CD4-positive, alpha-beta T cell treated with Interleukin-12 subunit alpha and Interleukin-12 subunit beta, for 1 hour (primary cell): ENCODE data around the gene CTDP1.
"Not testable (repeated sequence)": the region's sequence is repeated elsewhere in the genome, so short reads cannot be mapped to it uniquely, and the experiment has no call there.

ENCODE experiments used
- DNase-seq: peaks from one replicate; pipeline ENCODE4 v3.0.0-alpha.2; 2020

CTDP1 gene

DNA sequence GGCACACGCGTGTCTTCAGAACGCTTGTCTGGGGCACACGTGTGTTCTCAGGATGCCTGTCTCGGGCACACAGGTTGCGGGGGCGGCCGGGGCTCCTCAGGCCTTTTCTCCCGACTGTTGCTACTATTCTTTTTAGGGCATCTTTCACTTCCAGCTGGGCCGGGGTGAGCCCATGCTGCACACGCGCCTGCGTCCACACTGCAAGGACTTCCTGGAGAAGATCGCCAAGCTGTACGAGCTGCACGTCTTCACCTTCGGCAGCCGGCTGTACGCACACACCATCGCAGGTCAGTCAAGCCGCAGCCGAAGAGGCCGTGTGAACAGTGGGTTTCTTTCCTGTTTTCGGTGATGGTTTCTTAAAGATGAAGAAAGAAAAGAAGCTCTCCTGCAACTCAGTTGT lies 25.0 kb downstream of the CTDP1 start:
- no peak for DNase-seq

- no peak for DNase-seq
Observed at GRCh38 chr18:79705272-79705671, 25.7 kb downstream of the CTDP1 start.

DNA sequence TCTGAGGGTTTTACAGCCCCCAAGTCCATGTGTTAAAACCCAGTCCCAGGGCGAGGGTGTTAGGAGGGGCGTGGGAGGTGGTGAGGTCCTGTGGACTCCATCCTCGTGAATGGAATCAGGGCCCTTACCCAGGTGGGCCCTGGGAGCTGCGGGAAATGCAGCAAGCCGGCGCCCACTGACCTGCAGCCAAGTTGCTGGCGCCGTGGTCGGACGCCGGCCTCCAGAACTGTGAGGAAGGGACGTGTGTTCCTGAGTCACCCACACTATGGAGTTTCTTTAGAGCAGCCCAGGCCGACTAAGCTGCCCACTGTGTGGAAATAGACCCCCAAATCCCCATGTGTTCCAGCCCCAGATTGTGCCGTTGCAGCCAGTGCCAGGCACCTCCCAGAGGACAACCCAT lies 26.4 kb downstream of the CTDP1 start:
- DNase-seq = no peak

DNA sequence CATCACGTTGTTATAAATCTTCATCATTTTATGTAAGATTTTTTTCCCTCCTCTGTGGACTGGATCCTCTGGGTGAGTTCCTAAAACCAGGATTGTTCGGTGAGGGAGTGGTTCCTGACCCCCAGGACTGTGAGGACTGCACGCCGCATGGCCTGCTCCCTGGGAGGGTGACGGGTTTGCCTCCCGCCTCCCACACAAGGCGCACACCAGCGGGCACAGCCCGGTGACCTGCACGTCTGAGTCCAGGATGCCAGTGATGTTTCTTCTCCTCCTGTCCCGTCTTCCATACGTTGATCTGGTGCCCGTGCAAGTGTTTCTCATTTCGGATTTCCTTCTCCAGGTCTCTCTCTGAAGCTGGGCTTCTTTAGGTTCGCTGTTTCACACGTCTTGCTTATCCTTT lies 27.1 kb downstream of the CTDP1 start:
- DNase-seq = no peak

DNA sequence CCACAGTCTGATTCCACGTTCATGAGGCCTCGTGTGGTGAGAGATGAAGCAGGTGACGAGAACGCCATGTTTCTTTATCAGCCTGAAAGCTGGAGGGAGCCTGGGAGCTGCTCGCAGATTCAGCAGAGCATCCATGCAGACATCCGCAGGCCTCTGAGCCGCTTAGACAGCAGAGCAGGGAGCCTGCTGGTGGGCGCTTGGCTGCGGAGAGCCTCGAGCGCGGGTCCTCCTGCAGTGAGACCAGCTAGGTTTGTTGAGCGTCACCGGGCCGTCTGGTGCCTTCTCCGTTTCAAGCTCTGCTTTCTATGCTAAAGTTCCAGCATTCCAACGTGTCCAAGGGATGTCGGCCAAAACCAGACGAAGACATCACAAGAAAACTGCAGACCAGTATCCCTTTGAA lies 27.6 kb downstream of the CTDP1 start:
- DNase-seq = no peak

DNA sequence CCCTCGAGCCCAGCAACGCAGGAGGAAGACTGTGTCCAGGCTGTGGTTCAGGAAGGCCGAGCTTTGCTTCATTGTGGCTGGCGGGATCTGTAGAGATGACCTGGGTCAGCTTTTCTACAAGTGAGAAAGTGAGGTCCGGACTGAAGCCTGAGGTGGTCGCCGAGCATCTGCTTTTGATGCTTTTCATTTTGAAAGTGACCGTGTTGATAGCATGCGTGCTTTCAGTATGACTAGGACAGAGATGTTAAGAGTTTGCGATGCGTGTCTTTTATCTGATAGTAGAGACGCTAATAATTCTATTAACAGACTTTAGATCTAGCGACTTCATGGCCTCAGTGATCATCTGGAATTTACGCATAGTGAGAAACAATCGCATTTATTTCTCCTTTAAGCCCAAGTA lies 28.1 kb downstream of the CTDP1 start:
- no peak for DNase-seq

GRCh38 chr18:79708412-79708811 lies 28.8 kb downstream of the CTDP1 start:
- DNase-seq = no peak

GRCh38 chr18:79712206-79712857 lies 32.7 kb downstream of the CTDP1 start:
- DNase-seq = no peak

- DNase-seq = no peak
Observed at GRCh38 chr18:79713341-79713740, 33.7 kb downstream of the CTDP1 start.

GRCh38 chr18:79714531-79715240 lies 35.1 kb downstream of the CTDP1 start:
- no peak for DNase-seq

GRCh38 chr18:79715280-79715679 lies 35.7 kb downstream of the CTDP1 start:
- DNase-seq = no peak

DNA sequence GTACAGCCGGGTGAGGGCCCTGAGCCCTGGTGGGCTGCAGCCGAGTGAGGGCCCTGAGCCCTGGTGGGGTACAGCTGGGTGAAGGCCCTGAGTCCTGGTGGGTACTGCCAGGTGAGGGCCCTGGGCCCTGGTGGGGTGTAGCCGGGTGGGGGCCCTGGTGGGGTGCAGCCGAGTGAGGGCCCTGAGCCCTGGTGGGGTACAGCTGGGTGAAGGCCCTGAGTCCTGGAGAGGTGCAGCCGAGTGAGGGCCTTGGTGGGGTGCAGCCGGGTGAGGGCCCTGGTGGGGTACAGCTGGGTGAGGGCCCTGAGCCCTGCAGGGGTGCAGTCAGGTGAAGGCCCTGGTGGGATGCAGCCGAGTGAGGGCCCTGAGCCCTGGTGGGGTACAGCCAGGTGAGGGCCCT lies 37.5 kb downstream of the CTDP1 start:
- DNase-seq = no peak

DNA sequence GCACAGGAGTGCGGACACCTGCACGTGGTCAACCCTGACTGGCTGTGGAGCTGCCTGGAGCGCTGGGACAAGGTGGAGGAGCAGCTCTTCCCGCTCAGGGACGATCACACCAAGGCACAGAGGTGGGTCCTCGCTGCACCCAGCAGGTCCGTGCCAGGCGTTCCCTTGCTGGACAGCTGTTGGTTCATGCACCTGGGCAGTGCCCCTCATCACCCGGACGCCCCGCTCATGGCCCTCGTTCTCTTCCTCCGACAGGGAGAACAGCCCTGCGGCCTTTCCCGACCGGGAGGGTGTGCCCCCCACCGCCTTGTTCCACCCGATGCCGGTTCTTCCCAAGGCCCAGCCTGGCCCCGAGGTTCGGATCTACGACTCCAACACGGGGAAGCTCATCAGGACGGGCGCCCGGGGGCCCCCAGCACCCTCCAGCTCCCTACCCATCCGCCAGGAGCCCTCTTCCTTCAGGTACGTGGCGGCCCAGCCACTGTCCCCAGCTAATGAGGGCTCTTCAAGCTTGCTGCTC lies 38.0 kb downstream of the CTDP1 start:
- DNase-seq = no peak

GRCh38 chr18:79718126-79718525 lies 38.5 kb downstream of the CTDP1 start:
- DNase-seq = no peak

GRCh38 chr18:79718878-79719477 lies 39.4 kb downstream of the CTDP1 start:
- no peak for DNase-seq

DNA sequence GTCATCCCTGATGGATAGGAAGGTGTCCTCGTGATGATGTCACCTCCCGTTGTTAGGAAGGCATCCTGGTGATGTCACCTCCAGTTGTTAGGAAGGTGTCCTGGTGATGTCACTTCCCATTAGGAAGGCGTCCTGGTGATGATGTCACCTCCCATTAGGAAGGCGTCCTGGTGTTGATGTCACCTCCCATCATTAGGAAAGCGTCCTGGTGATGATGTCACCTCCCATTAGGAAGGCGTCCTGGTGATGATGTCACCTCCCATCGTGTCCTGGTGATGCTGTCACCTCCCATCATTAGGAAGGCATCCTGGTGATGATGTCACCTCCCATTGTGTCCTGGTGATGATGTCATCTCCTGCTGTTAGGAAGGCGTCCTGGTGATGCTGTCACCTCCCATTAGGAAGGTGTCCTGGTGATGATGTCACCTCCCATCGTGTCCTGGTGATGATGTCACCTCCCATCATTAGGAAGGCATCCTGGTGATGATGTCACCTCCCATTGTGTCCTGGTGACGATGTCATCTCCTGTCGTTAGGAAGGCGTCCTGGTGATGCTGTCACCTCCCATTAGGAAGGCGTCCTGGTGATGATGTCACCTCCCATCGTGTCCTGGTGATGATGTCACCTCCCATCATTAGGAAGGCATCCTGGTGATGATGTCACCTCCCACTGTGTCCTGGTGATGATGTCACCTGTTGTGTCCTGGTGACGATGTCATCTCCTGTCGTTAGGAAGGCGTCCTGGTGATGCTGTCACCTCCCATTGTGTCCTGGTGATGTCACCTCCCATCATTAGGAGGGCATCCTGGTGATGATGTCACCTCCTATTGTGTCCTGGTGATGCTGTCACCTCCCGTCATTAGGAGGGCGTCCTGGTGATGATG lies 40.1 kb downstream of the CTDP1 start:
- not testable (repeated sequence) for DNase-seq

DNA sequence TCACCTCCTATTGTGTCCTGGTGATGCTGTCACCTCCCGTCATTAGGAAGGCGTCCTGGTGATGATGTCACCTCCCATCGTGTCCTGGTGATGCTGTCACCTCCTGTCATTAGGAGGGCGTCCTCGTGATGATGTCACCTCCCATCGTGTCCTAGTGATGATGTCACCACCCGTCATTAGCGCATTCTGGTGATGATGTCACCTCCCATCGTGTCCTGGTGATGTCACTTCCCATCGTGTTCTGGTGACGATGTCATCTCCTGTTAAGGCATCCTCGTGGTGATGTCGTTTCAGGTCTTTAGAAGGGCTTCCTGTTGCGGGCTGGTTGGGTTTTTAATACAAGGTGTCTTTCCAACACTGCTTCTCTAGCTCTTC lies 40.7 kb downstream of the CTDP1 start:
- DNase-seq = no peak

- DNase-seq = no peak
Observed at GRCh38 chr18:79723036-79723435, 43.4 kb downstream of the CTDP1 start.

GRCh38 chr18:79723628-79724027 lies 44.0 kb downstream of the CTDP1 start:
- no peak for DNase-seq

- DNase-seq = no peak
Observed at GRCh38 chr18:79724299-79725080, 44.9 kb downstream of the CTDP1 start.

DNA sequence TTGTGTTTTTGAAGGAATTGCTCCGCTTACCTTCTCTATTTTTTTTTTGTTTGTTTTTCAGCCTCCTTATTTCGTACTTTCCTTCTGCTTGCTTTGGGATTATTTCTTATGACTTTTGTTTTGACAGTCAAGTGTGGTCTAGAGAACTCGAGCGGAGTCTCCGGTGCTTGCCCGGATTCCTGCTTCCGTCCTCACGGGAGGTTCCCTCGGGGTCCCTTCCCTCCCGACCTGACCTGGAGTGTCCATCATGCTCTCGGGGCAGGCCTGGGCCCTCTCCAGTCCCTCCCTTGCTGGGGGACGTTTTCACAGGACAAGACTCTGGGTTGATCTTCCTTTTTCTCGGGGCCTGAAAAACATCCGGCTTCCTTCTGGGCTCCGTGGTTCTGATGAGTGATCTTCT lies 45.9 kb downstream of the CTDP1 start:
- no peak for DNase-seq

GRCh38 chr18:79726721-79727120 lies 47.1 kb downstream of the CTDP1 start:
- no peak for DNase-seq
